ENCODE measurements around the gene SCGB1D2.
A peak's percentile ranks its signal among the peaks of the same experiment; 100 is the strongest.
"Not testable (repeated sequence)": the region's sequence is repeated elsewhere in the genome, so short reads cannot be mapped to it uniquely, and the experiment has no call there.

Gene SCGB1D2

GRCh38 chr11:62242021-62242420 lies at the start of gene SCGB1D2:
Gene SCGB1D2 (plus strand): TSS chr11:62242239. CDS start chr11:62242308, 69 bp downstream.
- Histone ChIP-seq H3K9ac (ENCODE audit: low read length) (no peak within 1 kb of the TSS), H3K4me3 (ENCODE audit: low read length) (no peak within 1 kb of the TSS), H3K36me3 (ENCODE audit: control insufficient read depth, insufficient read depth, low read length) (no peaks in the 10 kb centered on the region), H3K4me1 (ENCODE audit: control insufficient read depth, insufficient read depth, low read length) (no peaks in the 10 kb centered on the region), H3K9me3 (ENCODE audit: control insufficient read depth, low read length) (no peaks in the 10 kb centered on the region), H3K27me3 (ENCODE audit: control insufficient read depth, insufficient read depth, low read length) (no peaks in the 10 kb centered on the region)

- H3K27me3 ChIP-seq (ENCODE audit: control insufficient read depth, insufficient read depth, low read length) = peaks cover 17% of the 10 kb centered on the region
- H3K4me3 ChIP-seq (ENCODE audit: low read length) = no peak overlapping the region
- no peaks in the 10 kb centered on the region for H3K4me1 ChIP-seq (ENCODE audit: control insufficient read depth, insufficient read depth, low read length)
- no peaks in the 10 kb centered on the region for H3K36me3 ChIP-seq (ENCODE audit: control insufficient read depth, insufficient read depth, low read length)
- no peaks in the 10 kb centered on the region for H3K9me3 ChIP-seq (ENCODE audit: control insufficient read depth, low read length)
- no peak overlapping the region for H3K9ac ChIP-seq (ENCODE audit: low read length)
These were observed 48.1 kb upstream of the SCGB1D2 start for GRCh38 chr11:62193952-62194351.

GRCh38 chr11:62195010-62195409 lies 47.0 kb upstream of the SCGB1D2 start:
- not testable (repeated sequence) for H3K4me1 ChIP-seq (ENCODE audit: control insufficient read depth, insufficient read depth, low read length); H3K9me3 ChIP-seq (ENCODE audit: control insufficient read depth, low read length); H3K36me3 ChIP-seq (ENCODE audit: control insufficient read depth, insufficient read depth, low read length); H3K9ac ChIP-seq (ENCODE audit: low read length); H3K4me3 ChIP-seq (ENCODE audit: low read length)
- H3K27me3 ChIP-seq (ENCODE audit: control insufficient read depth, insufficient read depth, low read length) = peaks cover 12% of the 10 kb centered on the region

GRCh38 chr11:62195945-62196344 lies 46.1 kb upstream of the SCGB1D2 start:
- Histone ChIP-seq H3K4me3 (ENCODE audit: low read length) (no peak overlapping the region), H3K9ac (ENCODE audit: low read length) (no peak overlapping the region), H3K36me3 (ENCODE audit: control insufficient read depth, insufficient read depth, low read length) (no peaks in the 10 kb centered on the region), H3K4me1 (ENCODE audit: control insufficient read depth, insufficient read depth, low read length) (no peaks in the 10 kb centered on the region), H3K9me3 (ENCODE audit: control insufficient read depth, low read length) (no peaks in the 10 kb centered on the region), H3K27me3 (ENCODE audit: control insufficient read depth, insufficient read depth, low read length) (peaks cover 12% of the 10 kb centered on the region)

- not testable (repeated sequence) for H3K36me3 ChIP-seq (ENCODE audit: control insufficient read depth, insufficient read depth, low read length); H3K4me3 ChIP-seq (ENCODE audit: low read length)
- H3K27me3 ChIP-seq (ENCODE audit: control insufficient read depth, insufficient read depth, low read length) = peaks cover 12% of the 10 kb centered on the region
These were observed 44.6 kb upstream of the SCGB1D2 start for GRCh38 chr11:62197400-62197799.

GRCh38 chr11:62201376-62201775 lies 40.7 kb upstream of the SCGB1D2 start:
- Histone ChIP-seq H3K36me3 (ENCODE audit: control insufficient read depth, insufficient read depth, low read length) (no peaks in the 10 kb centered on the region), H3K27me3 (ENCODE audit: control insufficient read depth, insufficient read depth, low read length) (no peaks in the 10 kb centered on the region), H3K9ac (ENCODE audit: low read length) (no peak overlapping the region), H3K4me3 (ENCODE audit: low read length) (no peak overlapping the region), H3K9me3 (ENCODE audit: control insufficient read depth, low read length) (no peaks in the 10 kb centered on the region), H3K4me1 (ENCODE audit: control insufficient read depth, insufficient read depth, low read length) (no peaks in the 10 kb centered on the region)

More at GRCh38 chr11:62197400-62197799, 44.6 kb upstream of the SCGB1D2 start:
- H3K9ac ChIP-seq (ENCODE audit: low read length); H3K9me3 ChIP-seq (ENCODE audit: control insufficient read depth, low read length); H3K4me1 ChIP-seq (ENCODE audit: control insufficient read depth, insufficient read depth, low read length): not testable (repeated sequence)

GRCh38 chr11:62202910-62203309 lies 39.1 kb upstream of the SCGB1D2 start:
- Histone ChIP-seq H3K27me3 (ENCODE audit: control insufficient read depth, insufficient read depth, low read length) (no peaks in the 10 kb centered on the region), H3K9me3 (ENCODE audit: control insufficient read depth, low read length) (no peaks in the 10 kb centered on the region), H3K36me3 (ENCODE audit: control insufficient read depth, insufficient read depth, low read length) (no peaks in the 10 kb centered on the region), H3K4me3 (ENCODE audit: low read length) (no peak overlapping the region), H3K9ac (ENCODE audit: low read length) (no peak overlapping the region), H3K4me1 (ENCODE audit: control insufficient read depth, insufficient read depth, low read length) (no peaks in the 10 kb centered on the region)

GRCh38 chr11:62204430-62204829 lies 37.6 kb upstream of the SCGB1D2 start:
- Histone ChIP-seq H3K9me3 (ENCODE audit: control insufficient read depth, low read length) (no peaks in the 10 kb centered on the region), H3K36me3 (ENCODE audit: control insufficient read depth, insufficient read depth, low read length) (no peaks in the 10 kb centered on the region), H3K9ac (ENCODE audit: low read length) (no peak overlapping the region), H3K4me3 (ENCODE audit: low read length) (no peak overlapping the region), H3K4me1 (ENCODE audit: control insufficient read depth, insufficient read depth, low read length) (peaks cover 7% of the 10 kb centered on the region), H3K27me3 (ENCODE audit: control insufficient read depth, insufficient read depth, low read length) (no peaks in the 10 kb centered on the region)

- H3K27me3 ChIP-seq (ENCODE audit: control insufficient read depth, insufficient read depth, low read length) = no peaks in the 10 kb centered on the region
- no peak overlapping the region for H3K9ac ChIP-seq (ENCODE audit: low read length)
- peaks cover 7% of the 10 kb centered on the region for H3K4me1 ChIP-seq (ENCODE audit: control insufficient read depth, insufficient read depth, low read length)
- no peaks in the 10 kb centered on the region for H3K9me3 ChIP-seq (ENCODE audit: control insufficient read depth, low read length)
- H3K4me3 ChIP-seq (ENCODE audit: low read length) = no peak overlapping the region
- no peaks in the 10 kb centered on the region for H3K36me3 ChIP-seq (ENCODE audit: control insufficient read depth, insufficient read depth, low read length)
These were observed 36.6 kb upstream of the SCGB1D2 start for GRCh38 chr11:62205441-62205840.

GRCh38 chr11:62206276-62207066 lies 35.6 kb upstream of the SCGB1D2 start:
- not testable (repeated sequence) for H3K9ac ChIP-seq (ENCODE audit: low read length); H3K4me1 ChIP-seq (ENCODE audit: control insufficient read depth, insufficient read depth, low read length); H3K9me3 ChIP-seq (ENCODE audit: control insufficient read depth, low read length); H3K36me3 ChIP-seq (ENCODE audit: control insufficient read depth, insufficient read depth, low read length); H3K27me3 ChIP-seq (ENCODE audit: control insufficient read depth, insufficient read depth, low read length); H3K4me3 ChIP-seq (ENCODE audit: low read length)

- peak overlapping the region; percentile 23 for H3K4me3 ChIP-seq (ENCODE audit: low read length)
- H3K9ac ChIP-seq (ENCODE audit: low read length) = peak overlapping the region; percentile 20
- H3K27me3 ChIP-seq (ENCODE audit: control insufficient read depth, insufficient read depth, low read length) = no peaks in the 10 kb centered on the region
- no peaks in the 10 kb centered on the region for H3K9me3 ChIP-seq (ENCODE audit: control insufficient read depth, low read length)
- no peaks in the 10 kb centered on the region for H3K36me3 ChIP-seq (ENCODE audit: control insufficient read depth, insufficient read depth, low read length)
- peaks cover 7% of the 10 kb centered on the region for H3K4me1 ChIP-seq (ENCODE audit: control insufficient read depth, insufficient read depth, low read length)
These were observed 33.3 kb upstream of the SCGB1D2 start for GRCh38 chr11:62208785-62209144.

GRCh38 chr11:62217191-62217748 lies 24.8 kb upstream of the SCGB1D2 start:
- no peaks in the 10 kb centered on the region for H3K9me3 ChIP-seq (ENCODE audit: control insufficient read depth, low read length)
- H3K36me3 ChIP-seq (ENCODE audit: control insufficient read depth, insufficient read depth, low read length) = no peaks in the 10 kb centered on the region
- H3K27me3 ChIP-seq (ENCODE audit: control insufficient read depth, insufficient read depth, low read length) = no peaks in the 10 kb centered on the region
- no peak overlapping the region for H3K9ac ChIP-seq (ENCODE audit: low read length)
- no peak overlapping the region for H3K4me3 ChIP-seq (ENCODE audit: low read length)
- H3K4me1 ChIP-seq (ENCODE audit: control insufficient read depth, insufficient read depth, low read length) = no peaks in the 10 kb centered on the region

Data from mucosa of stomach (tissue), 1 donor.